Suppressor macrophage treated with lipopolysaccharide for 1 hour (primary cell): Measurements from ENCODE around the gene BIN2.

ENCODE experiments used
- DNase-seq, 3 donors: peaks; one replicate each; pipeline ENCODE4 v3.0.0-alpha.2; 2020 to 2022

Gene BIN2

DNA sequence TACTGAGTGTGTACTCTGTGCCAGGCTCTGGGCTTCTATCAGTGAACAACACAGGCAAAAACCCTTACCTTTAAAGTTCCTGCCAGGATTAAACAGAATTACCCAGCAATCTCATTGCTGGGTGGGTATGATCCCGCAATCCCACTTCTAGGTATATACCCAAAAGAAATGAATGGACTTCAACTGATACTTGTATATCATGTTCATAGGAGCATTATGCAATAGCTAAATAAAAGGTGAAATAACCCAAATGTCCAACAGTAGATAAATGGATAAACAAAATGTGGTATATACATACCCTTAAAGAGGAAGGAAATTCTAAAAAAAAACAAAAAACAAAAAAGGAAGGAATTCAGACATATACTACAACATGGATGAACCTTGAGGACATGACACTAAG lies 70.7 kb downstream of the BIN2 start:
- no peak for DNase-seq

DNA sequence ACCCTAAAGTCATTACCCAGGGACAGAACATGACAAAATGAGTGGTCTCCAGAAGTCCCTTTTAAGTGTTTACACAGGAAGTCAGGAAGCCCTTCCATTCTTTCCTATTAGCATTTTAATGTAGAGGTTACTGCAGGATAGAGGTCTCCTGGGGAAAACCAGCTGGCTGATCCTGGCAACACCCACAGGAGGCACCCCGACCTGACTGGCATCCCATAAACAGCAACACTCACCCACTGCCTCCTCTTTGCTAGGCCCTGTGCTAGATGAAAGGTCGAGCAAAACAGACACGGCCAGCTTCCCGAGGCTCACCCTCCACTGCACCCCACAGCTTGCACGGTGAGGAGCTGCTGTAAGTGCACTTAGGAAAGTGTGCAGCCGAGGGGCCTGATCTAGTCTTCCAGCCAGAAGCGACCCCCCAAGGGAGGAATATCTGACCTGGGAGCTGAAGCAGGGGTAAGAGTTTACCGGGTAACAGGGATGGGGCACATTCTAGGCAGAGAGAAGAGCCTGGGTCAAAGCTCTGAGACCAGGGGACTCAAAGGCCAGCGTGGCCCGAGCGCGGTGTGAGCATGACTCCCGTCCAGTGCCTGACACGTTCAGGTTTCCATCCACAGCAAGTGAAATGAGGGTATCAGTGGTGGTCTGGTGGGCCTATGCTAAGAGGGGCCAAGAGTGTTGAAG lies 76.3 kb downstream of the BIN2 start:
- no peak for DNase-seq

DNA sequence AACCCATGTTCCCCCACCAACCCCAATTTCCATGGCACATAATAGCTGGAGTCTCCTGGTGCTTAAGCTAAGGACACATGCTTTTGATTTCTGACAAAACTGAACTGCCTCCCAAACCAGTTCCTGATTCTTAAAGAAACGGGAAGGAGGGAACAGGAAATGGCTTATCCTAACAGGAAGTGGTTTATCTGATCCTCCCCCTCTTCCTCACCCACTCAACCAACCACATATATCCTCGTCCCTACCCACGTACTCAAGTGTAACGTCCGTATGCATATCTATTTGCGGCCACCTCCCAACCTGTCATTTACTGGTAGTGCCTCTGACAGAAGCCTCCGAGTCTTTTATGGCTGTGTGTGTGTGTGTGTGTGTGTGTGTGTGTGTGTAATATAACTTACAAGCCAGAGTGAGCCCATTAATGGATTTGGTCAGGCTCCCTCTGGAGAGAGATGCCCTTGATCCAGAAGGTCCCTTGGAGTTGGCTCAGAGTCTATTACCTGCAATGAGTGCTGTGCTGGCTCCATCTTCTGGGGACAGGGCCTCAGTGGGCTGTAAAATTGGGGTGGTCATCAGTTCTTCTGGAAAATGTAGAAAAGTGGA lies 77.6 kb downstream of the BIN2 start:
- peak; percentile 83 to 93 (median 88) for DNase-seq

GRCh38 chr12:51245476-51246253 lies 78.3 kb downstream of the BIN2 start:
- no peak for DNase-seq

DNA sequence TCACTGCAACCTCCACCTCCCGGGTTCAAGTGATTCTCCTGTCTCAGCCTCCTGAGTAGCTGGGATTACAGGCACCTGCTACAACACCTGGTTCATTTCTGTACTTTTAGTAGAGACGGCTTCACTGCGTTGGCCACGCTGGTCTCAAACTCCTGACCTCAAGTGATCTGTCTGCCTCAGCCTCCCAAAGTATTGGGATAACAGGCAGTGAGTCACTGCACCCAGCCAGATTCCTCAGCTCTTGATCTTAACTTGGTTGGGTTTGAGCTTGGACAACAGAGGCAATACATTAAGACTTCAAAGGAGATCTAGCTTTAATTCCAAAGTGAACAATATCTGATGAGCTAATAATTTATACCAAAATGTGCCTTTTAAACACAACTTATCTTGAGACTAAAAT lies 79.7 kb downstream of the BIN2 start:
- DNase-seq: no peak

- peak; percentile 72 to 81 (median 80) for DNase-seq
Measured at GRCh38 chr12:51242876-51243275, 81.1 kb downstream of the BIN2 start.

GRCh38 chr12:51242120-51242519 lies 81.9 kb downstream of the BIN2 start:
- DNase-seq: peak; percentile 75 to 79 (median 75)

- no peak for DNase-seq
Measured at GRCh38 chr12:51240971-51241370, 83.0 kb downstream of the BIN2 start.

DNA sequence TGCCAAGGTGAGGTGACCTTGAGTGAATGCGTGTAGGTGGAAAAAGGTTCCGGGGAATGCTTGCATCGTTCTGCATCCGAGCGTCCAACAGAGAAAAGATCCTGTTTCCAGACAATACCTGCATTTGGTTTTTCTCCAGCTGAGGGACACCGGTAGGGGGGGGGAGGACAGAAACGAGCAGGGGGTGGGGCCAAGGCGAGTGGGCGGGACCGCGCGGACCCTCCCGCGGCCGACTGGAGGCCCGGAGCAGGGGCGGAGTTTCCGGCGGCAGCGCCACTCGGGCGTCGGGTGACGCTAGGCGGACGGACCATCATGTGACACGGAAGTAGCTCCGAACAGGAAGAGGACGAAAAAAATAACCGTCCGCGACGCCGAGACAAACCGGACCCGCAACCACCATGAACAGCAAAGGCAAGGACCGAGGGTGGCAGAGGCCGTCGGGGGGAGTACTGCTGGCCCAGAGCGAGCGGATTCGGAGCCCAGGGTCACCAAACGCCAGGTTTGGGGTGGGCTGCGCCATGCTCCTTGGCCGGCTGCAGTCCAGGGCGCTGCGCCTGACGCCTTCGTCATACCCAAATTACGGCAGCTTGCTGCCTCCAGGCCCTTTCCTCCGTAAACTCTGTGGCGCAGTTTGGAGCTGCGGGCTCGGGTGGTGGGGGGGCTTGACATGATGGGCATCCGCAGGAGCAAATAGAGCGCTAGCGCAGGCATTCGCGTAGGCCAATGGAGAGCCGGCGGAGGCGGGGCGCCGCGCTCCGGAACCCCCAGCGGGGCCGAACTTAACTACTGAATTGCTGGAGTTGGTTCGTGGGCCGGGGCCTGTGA lies 85.3 kb downstream of the BIN2 start, which contains the start of gene DAZAP2:
Gene DAZAP2, plus strand, starts transcription at position 317 of the 825 bp plus-strand sequence. Its CDS starts 82 bp downstream, at position 399.
- peak; percentile 96 to 97 (median 96) for DNase-seq

DNA sequence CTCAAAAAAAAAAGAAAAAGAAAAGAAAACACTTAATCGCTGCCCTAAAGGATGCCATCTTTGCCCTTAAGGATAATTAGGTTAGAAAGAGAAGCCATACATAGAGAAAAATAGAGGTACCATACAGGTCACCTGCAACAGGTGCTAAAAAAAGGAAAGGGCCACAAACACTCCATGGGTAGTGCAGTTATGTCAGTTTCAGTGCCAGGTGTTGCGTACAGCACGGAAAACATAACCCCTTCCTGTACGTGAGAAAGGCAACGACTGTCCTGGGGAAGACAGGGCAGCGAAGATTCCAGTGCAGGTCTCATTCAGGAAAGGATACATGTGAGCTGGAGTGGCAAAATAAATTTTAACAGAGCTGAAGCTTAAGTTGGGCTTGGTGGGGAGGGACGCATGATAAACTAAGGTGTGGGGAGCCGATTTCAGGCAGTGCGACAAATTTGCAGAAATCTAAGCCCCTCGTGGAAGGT lies 85.9 kb downstream of the BIN2 start:
- no peak for DNase-seq

GRCh38 chr12:51234530-51234929 lies 89.4 kb downstream of the BIN2 start:
- no peak for DNase-seq

- no peak for DNase-seq
Measured at GRCh38 chr12:51232642-51233041, 91.3 kb downstream of the BIN2 start.
